Activated CD4-positive, CD25-positive, alpha-beta regulatory T cell treated with anti-CD3 and anti-CD28 coated beads, Interleukin-2, amount 50 U/mL, for 16 hours (primary cell): ENCODE results near the gene MAP2K7.

Experiments used
- DNase-seq: peaks from one replicate; pipeline ENCODE4 v3.0.0-alpha.2; 2020; ENCODE audit warnings: low read depth, low spot score

MAP2K7 gene

GRCh38 chr19:7918615-7919421 is 15.1 kb downstream of the MAP2K7 start:
- DNase-seq, result no peak

- peak; percentile 92 for DNase-seq
Measured at GRCh38 chr19:7919610-7920518, 16.2 kb downstream of the MAP2K7 start, which contains the start of gene SNAPC2. SNAPC2 (plus strand) TSS chr19:7920338; CDS start chr19:7920367, 29 bp downstream.

GRCh38 chr19:7920519-7921301 is 17.0 kb downstream of the MAP2K7 start:
- DNase-seq, result peak; percentile 99

- no peak for DNase-seq
Measured at GRCh38 chr19:7921302-7921966, 17.8 kb downstream of the MAP2K7 start.

GRCh38 chr19:7921967-7922835 is 18.5 kb downstream of the MAP2K7 start:
- DNase-seq, result no peak

GRCh38 chr19:7922836-7923195 is 19.1 kb downstream of the MAP2K7 start:
- DNase-seq, result no peak

GRCh38 chr19:7923295-7924191 is 19.9 kb downstream of the MAP2K7 start:
- DNase-seq, result no peak

- DNase-seq, result no peak
Measured at GRCh38 chr19:7924241-7924640, 20.6 kb downstream of the MAP2K7 start.

- DNase-seq, result no peak
Measured at GRCh38 chr19:7924651-7925170, 21.0 kb downstream of the MAP2K7 start.

GRCh38 chr19:7925171-7925851 is 21.6 kb downstream of the MAP2K7 start:
- DNase-seq, result peak; percentile 61

GRCh38 chr19:7926021-7926726 is 22.5 kb downstream of the MAP2K7 start, which contains the start of gene CTXN1:
CTXN1 (minus strand) TSS chr19:7926135; CDS start chr19:7925538, 597 bp downstream.
- peak; percentile 53 for DNase-seq

GRCh38 chr19:7926727-7927604 is 23.3 kb downstream of the MAP2K7 start:
- no peak for DNase-seq

- no peak for DNase-seq
Measured at GRCh38 chr19:7927605-7928333, 24.1 kb downstream of the MAP2K7 start.

- no peak for DNase-seq
Measured at GRCh38 chr19:7928334-7928706, 24.6 kb downstream of the MAP2K7 start.

GRCh38 chr19:7928741-7929701 is 25.3 kb downstream of the MAP2K7 start:
- DNase-seq, result no peak
